CD4-positive, alpha-beta T cell (primary cell): Measurements from ENCODE around the gene PLK3. TPM values are rescaled to one million over a fixed set of nuclear protein-coding genes. Genes with fewer than 3 reads are reported as not detected.

Source experiments
- ATAC-seq: fragments of 200-7000 bp; cut with Tn5 transposase; one replicate; pipeline ENCODE4 v1.10.0; 2022; ENCODE audit warnings: mild to moderate bottlenecking; ENCODE audit not compliant: poor library complexity
- CTCF ChIA-PET: fragments of 350-600 bp; sonication (Branson Sonifier 250); formaldehyde crosslinking; loops from one replicate; lab custom pipeline; 2021; ENCODE audit warnings: antibody characterized with exemption, inconsistent platforms; lab: Charles Lee
- POLR2A ChIA-PET: fragments of 350-600 bp; sonication (Branson Sonifier 250); formaldehyde crosslinking; loops from one replicate; lab custom pipeline; 2021; ENCODE audit warnings: antibody characterized with exemption, inconsistent platforms; lab: Charles Lee
- DNase-seq, 14 experiments: peaks; one replicate each; pipeline ENCODE4 v3.0.0-alpha.2; 2013 to 2020; ENCODE audit warnings: mixed read lengths in 2 of 14
- H3K27ac ChIP-seq, 2 donors: one replicate each; pipeline versions ENCODE4 v1.5.1 to v1.7.0; 2013; ENCODE audit warnings: low read length in 2 of 2, low read depth in 1 of 2, mild to moderate bottlenecking in 1 of 2
- H3K27me3 ChIP-seq, 2 experiments: 1 replicate in 1 of 2; 2 replicates in 1 of 2; pipeline versions ENCODE4 v1.6.1 to v1.7.0; 2013; ENCODE audit warnings: low read length in 2 of 2, control low read depth in 1 of 2, mild to moderate bottlenecking in 1 of 2, moderate library complexity in 1 of 2; ENCODE audit not compliant: insufficient read depth in 2 of 2, control insufficient read depth in 1 of 2
- H3K36me3 ChIP-seq: one replicate; pipeline ENCODE4 v1.6.1; 2013; ENCODE audit warnings: low read length, control low read depth; ENCODE audit not compliant: insufficient read depth
- H3K4me1 ChIP-seq: one replicate; pipeline ENCODE4 v1.6.1; 2013; ENCODE audit warnings: low read length, control low read depth; ENCODE audit not compliant: insufficient read depth
- H3K4me3 ChIP-seq: one replicate; pipeline ENCODE4 v1.5.1; 2013; ENCODE audit warnings: mild to moderate bottlenecking, low read length, moderate library complexity
- H3K9me3 ChIP-seq, 2 experiments: 1 replicate in 1 of 2; 2 replicates in 1 of 2; pipeline versions ENCODE4 v1.6.1 to v1.7.0; 2013; ENCODE audit warnings: low read length in 2 of 2, mild to moderate bottlenecking in 2 of 2, control low read depth in 1 of 2, moderate library complexity in 1 of 2; ENCODE audit not compliant: control insufficient read depth in 1 of 2, insufficient read depth in 1 of 2
- H3K27ac Mint-ChIP-seq: one replicate; pipeline ENCODE4 v1.8.0; 2020; ENCODE audit warnings: mixed read lengths
- H3K27me3 Mint-ChIP-seq: one replicate; pipeline ENCODE4 v1.8.0; 2021; ENCODE audit warnings: mixed read lengths
- H3K36me3 Mint-ChIP-seq: one replicate; pipeline ENCODE4 v1.8.0; 2021; ENCODE audit warnings: low read depth, mixed read lengths
- H3K4me1 Mint-ChIP-seq: one replicate; pipeline ENCODE4 v1.8.0; 2021; ENCODE audit warnings: low read depth, mixed read lengths
- H3K4me3 Mint-ChIP-seq: one replicate; pipeline ENCODE4 v1.8.0; 2020; ENCODE audit warnings: mild to moderate bottlenecking, mixed read lengths
- H3K9me3 Mint-ChIP-seq: one replicate; pipeline ENCODE4 v1.8.0; 2020; ENCODE audit warnings: mixed read lengths
- intact Hi-C, 2 experiments: fragments of 100-400 bp; cut with DNase I in 1 of 2; cut with micrococcal nuclease in 1 of 2; formaldehyde crosslinking; loops; one replicate each; pipeline versions ENCODE4 v1.15.1 to v1.9.0; 2023 to 2025; cut with DNase I, micrococcal nuclease
- total RNA-seq, 174 experiments: library from RNA in 2 of 174; stranded (reverse) in 2 of 174; gene quantifications; one replicate each; pipeline ENCODE4 v1.2.3 and lab custom pipeline; 2021 to 2026
- TF ChIP-seq, protein P1 (sequence below): fragments of 200-600 bp; IDR thresholded peaks from one replicate; pipeline ENCODE4 v1.8.0; 2022; ENCODE audit warnings: antibody characterized with exemption, mild to moderate bottlenecking

Gene PLK3
- total RNA-seq, 2 experiments from 2014 or later, result 794 TPM

DNA sequence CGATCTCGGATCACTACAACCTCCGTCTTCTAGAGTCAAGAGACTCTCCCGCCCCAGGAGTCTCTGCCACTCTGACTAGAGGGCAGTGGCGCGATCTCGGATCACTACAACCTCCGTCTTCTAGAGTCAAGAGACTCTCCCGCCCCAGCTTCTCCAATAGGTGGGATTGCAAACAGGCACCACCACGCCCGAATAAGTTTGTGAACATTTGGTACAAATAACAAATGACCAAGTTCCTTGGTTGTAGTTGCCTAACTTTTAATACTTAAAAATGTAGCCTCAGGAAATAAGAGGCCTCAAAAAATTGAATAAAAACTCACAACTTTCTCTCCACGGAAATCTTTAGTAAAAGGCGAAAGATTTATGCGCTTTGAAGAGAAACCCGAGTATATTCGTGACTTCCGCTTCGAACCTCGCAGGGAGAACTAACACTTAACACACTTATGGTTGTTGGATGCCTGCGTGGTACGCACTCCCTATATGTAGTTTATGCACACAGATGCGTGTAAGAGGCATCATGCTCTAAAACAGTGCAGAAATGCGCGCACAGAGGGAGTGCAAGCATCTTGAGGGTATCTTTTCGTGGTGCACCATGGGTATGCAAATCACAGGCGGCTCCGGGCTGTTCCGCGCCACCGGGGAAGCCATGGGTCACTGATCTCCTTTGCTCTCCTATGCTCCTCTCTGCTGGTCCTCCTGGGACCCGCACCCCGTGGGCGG is 19.6 kb downstream of the PLK3 start:
- peak; percentile 78 for ATAC-seq
- H3K27me3 Mint-ChIP-seq, result no peaks in the 10 kb centered on the region

DNA sequence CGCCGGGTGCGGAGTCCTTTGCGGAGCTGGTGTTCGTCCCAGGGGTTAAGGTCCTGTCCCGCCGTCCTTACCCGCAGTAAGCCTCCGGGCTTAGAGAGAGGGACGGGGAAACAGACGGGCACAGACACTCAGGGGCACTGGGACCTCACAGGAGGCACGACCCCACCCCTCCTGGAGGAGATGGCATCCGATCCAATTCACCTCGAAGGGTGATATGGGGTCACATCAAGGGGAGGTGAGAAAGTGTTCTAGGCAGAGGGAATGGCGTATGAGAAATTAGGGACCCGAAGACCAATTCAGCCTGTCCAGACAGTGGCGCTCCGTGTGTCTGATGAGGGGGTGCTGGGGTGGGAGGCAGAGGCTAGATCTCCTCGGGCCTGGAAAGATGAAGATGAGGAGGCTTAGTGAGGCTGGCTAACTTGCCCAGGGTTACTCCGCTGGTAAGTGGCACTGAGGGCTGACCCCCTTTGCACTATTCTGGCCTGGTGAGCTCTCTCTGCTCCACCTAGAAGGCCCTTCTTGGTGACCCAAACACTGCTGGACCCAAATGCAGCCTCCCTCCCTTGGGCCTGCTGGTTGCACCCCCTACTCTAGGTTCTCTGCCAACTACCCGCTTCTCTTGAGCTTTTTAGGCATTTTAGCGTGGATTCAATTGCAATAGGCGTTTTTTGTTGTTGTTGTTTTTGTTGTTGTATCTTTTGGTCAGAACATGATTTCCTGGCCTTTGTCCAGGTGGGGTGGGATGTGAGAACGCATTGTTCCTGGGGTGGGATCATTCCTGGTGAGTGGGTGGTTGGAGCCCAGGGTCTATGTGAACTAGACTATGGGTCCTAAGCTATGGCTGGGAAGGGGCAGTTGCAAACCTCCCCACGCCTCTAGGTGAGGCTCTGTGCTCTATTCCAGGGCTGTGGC is 20.4 kb downstream of the PLK3 start:
- Mint-ChIP-seq H3K27me3 (no peaks in the 10 kb centered on the region), H3K4me1 (peaks cover 39% of the 10 kb centered on the region), H3K9me3 (no peaks in the 10 kb centered on the region), H3K27ac (peak overlapping the region; percentile 100), H3K36me3 (no peaks in the 10 kb centered on the region), H3K4me3 (peak overlapping the region; percentile 94)
- TF ChIP-seq, protein P1, sequence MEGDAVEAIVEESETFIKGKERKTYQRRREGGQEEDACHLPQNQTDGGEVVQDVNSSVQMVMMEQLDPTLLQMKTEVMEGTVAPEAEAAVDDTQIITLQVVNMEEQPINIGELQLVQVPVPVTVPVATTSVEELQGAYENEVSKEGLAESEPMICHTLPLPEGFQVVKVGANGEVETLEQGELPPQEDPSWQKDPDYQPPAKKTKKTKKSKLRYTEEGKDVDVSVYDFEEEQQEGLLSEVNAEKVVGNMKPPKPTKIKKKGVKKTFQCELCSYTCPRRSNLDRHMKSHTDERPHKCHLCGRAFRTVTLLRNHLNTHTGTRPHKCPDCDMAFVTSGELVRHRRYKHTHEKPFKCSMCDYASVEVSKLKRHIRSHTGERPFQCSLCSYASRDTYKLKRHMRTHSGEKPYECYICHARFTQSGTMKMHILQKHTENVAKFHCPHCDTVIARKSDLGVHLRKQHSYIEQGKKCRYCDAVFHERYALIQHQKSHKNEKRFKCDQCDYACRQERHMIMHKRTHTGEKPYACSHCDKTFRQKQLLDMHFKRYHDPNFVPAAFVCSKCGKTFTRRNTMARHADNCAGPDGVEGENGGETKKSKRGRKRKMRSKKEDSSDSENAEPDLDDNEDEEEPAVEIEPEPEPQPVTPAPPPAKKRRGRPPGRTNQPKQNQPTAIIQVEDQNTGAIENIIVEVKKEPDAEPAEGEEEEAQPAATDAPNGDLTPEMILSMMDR, result no peak
- Histone ChIP-seq H3K27me3 (no peaks in the 10 kb centered on the region), H3K4me1 (peaks cover 28% of the 10 kb centered on the region), H3K9me3 (no peaks in the 10 kb centered on the region), H3K36me3 (no peaks in the 10 kb centered on the region), H3K4me3 (peak overlapping the region; percentile 65), H3K27ac (peak overlapping the region; percentile 96 to 99)
- intact Hi-C loops, result loop anchor here (1.0 to 10.0 kb wide), 6 partner anchors 15 to 606 kb away; partner anchors contain the start of genes BEST4 (in 1 of the 2), DMAP1 (in 1 of the 2) and RNU5D-1 (in 1 of the 2)
- ChIA-PET POLR2A (interaction anchor here (0.7 to 12.2 kb wide), 13 partner anchors 9 to 670 kb away, joined by 3 to 599 read pairs (median 10); partner anchors contain the start of genes BEST4, BTBD19, DYNLT4 and EIF2B3), CTCF (interaction anchor here (0.6 to 6.7 kb wide), 4 partner anchors 12 to 34 kb away, joined by 3 to 57 read pairs (median 26); partner anchors contain the start of genes BTBD19, DYNLT4 and PLK3)
- peak in 1 of 14 experiments; percentile 3 for DNase-seq
- no peak for ATAC-seq

More for the DNA sequence above, 19.6 kb downstream of the PLK3 start:
- Mint-ChIP-seq H3K36me3 (peaks cover 4% of the 10 kb centered on the region), H3K4me3 (peak overlapping the region; percentile 94), H3K27ac (peak overlapping the region; percentile 100), H3K4me1 (peaks cover 45% of the 10 kb centered on the region), H3K9me3 (no peaks in the 10 kb centered on the region)
- H3K27ac ChIP-seq, result peak overlapping the region; percentile 96 to 99
- H3K9me3 ChIP-seq, result no peaks in the 10 kb centered on the region
- TF ChIP-seq, protein P1, result no peak
- peaks cover 31% of the 10 kb centered on the region for H3K4me1 ChIP-seq
- peak overlapping the region; percentile 65 for H3K4me3 ChIP-seq
- intact Hi-C loops, result loop anchor here (1.0 to 10.0 kb wide), 8 partner anchors 10 to 605 kb away; partner anchors contain the start of genes BEST4 (in 1 of the 2), DMAP1 (in 1 of the 2), PLK3 (in 1 of the 2) and RNU5D-1 (in 1 of the 2)
- CTCF ChIA-PET, result interaction anchor here (1.0 to 6.7 kb wide), 8 partner anchors 11 to 90 kb away, joined by 3 to 57 read pairs (median 4); partner anchors contain the start of genes BTBD19, DYNLT4, PLK3 and RNU5D-1
- no peaks in the 10 kb centered on the region for H3K27me3 ChIP-seq
- DNase-seq, result peak; percentile 71 to 90 (median 79)
- H3K36me3 ChIP-seq, result no peaks in the 10 kb centered on the region
- POLR2A ChIA-PET, result interaction anchor here (0.6 to 12.2 kb wide), 23 partner anchors 10 to 671 kb away, joined by 3 to 599 read pairs (median 5); partner anchors contain the start of genes ARMH1, BEST4, BTBD19 and DYNLT4
